GM23248 (cell line): ENCODE results near the gene NSF. TPM values are rescaled to one million over a fixed set of nuclear protein-coding genes. Genes with fewer than 3 reads are reported as not detected.

Experiments used
- DNase-seq: peaks from one replicate; pipeline ENCODE4 v3.0.0-alpha.2; 2015
- H2AFZ ChIP-seq: fragments of 200-600 bp; sonication (generic); 2 replicates; pipeline ENCODE4 v1.6.1; 2016; ENCODE audit warnings: antibody characterized with exemption
- H3F3A ChIP-seq: fragments of 200-600 bp; sonication (generic); 2 replicates; pipeline ENCODE4 v1.6.1; 2016; ENCODE audit warnings: mild to moderate bottlenecking, antibody characterized with exemption, mixed run types; ENCODE audit not compliant: insufficient read depth
- H3K27ac ChIP-seq: fragments of 200-600 bp; sonication (generic); 2 replicates; pipeline ENCODE4 v1.5.1; 2016; ENCODE audit warnings: mild to moderate bottlenecking
- H3K27me3 ChIP-seq: fragments of 200-600 bp; sonication (generic); replicated peaks from 2 replicates; pipeline ENCODE4 v1.6.1; 2016; ENCODE audit warnings: mild to moderate bottlenecking; ENCODE audit not compliant: insufficient read depth
- H3K36me3 ChIP-seq: fragments of 200-600 bp; sonication (generic); 2 replicates; pipeline ENCODE4 v1.6.1; 2016; ENCODE audit warnings: low read depth, mild to moderate bottlenecking
- H3K4me1 ChIP-seq: fragments of 200-600 bp; sonication (generic); 2 replicates; pipeline ENCODE4 v1.6.1; 2016; ENCODE audit warnings: mild to moderate bottlenecking; ENCODE audit not compliant: insufficient read depth
- H3K4me2 ChIP-seq: fragments of 200-600 bp; sonication (generic); one replicate; pipeline ENCODE4 v1.6.1; 2016; ENCODE audit warnings: mild to moderate bottlenecking; ENCODE audit not compliant: unreplicated experiment
- H3K4me3 ChIP-seq: fragments of 200-600 bp; sonication (generic); 2 replicates; pipeline ENCODE4 v1.5.1; 2016; ENCODE audit warnings: mild to moderate bottlenecking
- H3K79me2 ChIP-seq: fragments of 200-600 bp; sonication (generic); 2 replicates; pipeline ENCODE4 v1.6.1; 2016; ENCODE audit warnings: mild to moderate bottlenecking; ENCODE audit not compliant: insufficient read depth
- H3K9ac ChIP-seq: fragments of 200-600 bp; sonication (generic); 2 replicates; pipeline ENCODE4 v1.6.1; 2016; ENCODE audit warnings: mild to moderate bottlenecking
- H3K9me2 ChIP-seq: fragments of 200-600 bp; sonication (generic); 2 replicates; pipeline ENCODE4 v1.6.1; 2016; ENCODE audit warnings: mixed run types, mild to moderate bottlenecking, moderate library complexity; ENCODE audit not compliant: insufficient read depth
- H3K9me3 ChIP-seq: fragments of 200-600 bp; sonication (generic); one replicate; pipeline ENCODE4 v1.6.1; 2017; ENCODE audit warnings: low read depth
- H4K20me1 ChIP-seq: fragments of 200-600 bp; sonication (generic); 2 replicates; pipeline ENCODE4 v1.6.0; 2016; ENCODE audit not compliant: insufficient read depth
- EZH2 ChIP-seq: fragments of 200-600 bp; sonication (generic); IDR thresholded peaks from 2 replicates; pipeline ENCODE4 v1.6.1; 2018; ENCODE audit warnings: antibody characterized with exemption, mild to moderate bottlenecking; ENCODE audit not compliant: insufficient read depth, poor library complexity, severe bottlenecking
- EZH2phosphoT487 ChIP-seq: fragments of 200-600 bp; sonication (generic); IDR thresholded peaks from 2 replicates; pipeline ENCODE4 v1.6.1; 2018; ENCODE audit warnings: antibody characterized with exemption, moderate library complexity, mild to moderate bottlenecking, low read depth; ENCODE audit not compliant: insufficient read depth
- WGBS, 2 experiments: methylation state at CpG; one replicate each; pipeline ENCODE4 v1.1.6; 2015 to 2017; ENCODE audit warnings: low lambda C conversion rate in 2 of 2, low coverage in 1 of 2; ENCODE audit errors: missing lambda C conversion rate in 2 of 2; 5-methylcytosine and 5-hydroxymethylcytosine counted together
- in situ Hi-C: fragments of 300-500 bp; cut with MboI; formaldehyde crosslinking; loops from 2 replicates; pipeline ENCODE4 v1.15.0; 2020
- polyA plus RNA-seq: library from polyadenylated mRNA; unstranded; fragments of >200 nt; fragmentation: Nextera tagmentation; extraction: Ambion mirVana; gene quantifications from 2 replicates; pipeline ENCODE4 v1.2.1, GENCODE V29; 2016
- total RNA-seq: library from RNA; depleted of rRNA; stranded (reverse); fragments of >200 nt; shearing (Covaris generic); gene quantifications from 2 replicates; pipeline ENCODE4 v1.2.3, GENCODE V29; 2014

Gene NSF
- total and polyA plus RNA-seq, 2 experiments from 2014 or later, result 44.2 to 44.9 TPM

GRCh38 chr17:46759141-46759540 lies 168.7 kb downstream of the NSF start:
- Histone ChIP-seq H3K79me2 (no peaks in the 10 kb centered on the region), H4K20me1 (no peaks in the 10 kb centered on the region), H3K9me2 (no peaks in the 10 kb centered on the region), H3K4me1 (peaks cover 38% of the 10 kb centered on the region), H3K9me3 (no peaks in the 10 kb centered on the region), H3K4me3 (no peak overlapping the region), H3K36me3 (peaks cover 10% of the 10 kb centered on the region; the same call in 1 of the 2 replicates), H3K4me2 (no peak overlapping the region), H3K27me3 (no peaks in the 10 kb centered on the region), H3K27ac (no peak overlapping the region), H2AFZ (no peak overlapping the region), H3F3A (peaks cover 21% of the 10 kb centered on the region; the same call in 1 of the 2 replicates), H3K9ac (no peak overlapping the region)
- WGBS, 2 experiments, result 85 to 90% methylated on average over 9 of the region's 9 CpGs
- DNase-seq, result no peak
- in situ Hi-C loops, result loop anchor here (5.0 kb wide), 1 partner anchor 48 kb away; no protein-coding TSS in a partner anchor
- no peak for TF ChIP-seq EZH2phosphoT487
- TF ChIP-seq EZH2, result no peak

DNA sequence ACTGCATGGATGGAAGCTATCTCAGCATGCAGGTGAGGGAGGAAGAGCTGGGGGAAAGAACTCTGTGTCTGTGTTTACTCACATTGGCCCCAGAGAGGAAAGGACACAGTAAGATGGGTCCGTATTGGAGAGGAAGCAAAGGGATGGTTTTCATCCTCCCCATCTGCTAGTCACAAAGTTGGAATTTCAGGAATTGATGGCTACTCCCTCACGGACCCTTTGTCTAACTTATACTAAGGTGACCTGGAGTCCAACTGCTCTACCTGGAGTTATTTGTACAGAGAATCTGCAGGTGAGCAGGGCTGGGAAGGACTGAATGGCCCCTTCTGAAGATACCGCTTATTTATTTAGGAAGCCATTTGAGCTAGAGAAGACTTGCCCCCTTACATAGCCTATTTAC lies 172.9 kb downstream of the NSF start:
- no peak for DNase-seq
- TF ChIP-seq EZH2phosphoT487, result no peak
- TF ChIP-seq EZH2, result no peak
- Histone ChIP-seq H4K20me1 (no peaks in the 10 kb centered on the region), H3K9ac (no peak overlapping the region), H3K27ac (no peak overlapping the region), H3K9me3 (no peaks in the 10 kb centered on the region), H3F3A (peaks cover 29% of the 10 kb centered on the region; the same call in 1 of the 2 replicates), H3K9me2 (no peaks in the 10 kb centered on the region), H3K79me2 (no peaks in the 10 kb centered on the region), H3K27me3 (no peaks in the 10 kb centered on the region), H3K4me2 (no peak overlapping the region), H3K4me3 (no peak overlapping the region), H3K36me3 (no peaks in the 10 kb centered on the region), H2AFZ (no peak overlapping the region), H3K4me1 (peaks cover 33% of the 10 kb centered on the region)
- in situ Hi-C loops, result no loop called here
- WGBS, 2 experiments, result 79 to 84% methylated on average over 3 of the region's 3 CpGs

DNA sequence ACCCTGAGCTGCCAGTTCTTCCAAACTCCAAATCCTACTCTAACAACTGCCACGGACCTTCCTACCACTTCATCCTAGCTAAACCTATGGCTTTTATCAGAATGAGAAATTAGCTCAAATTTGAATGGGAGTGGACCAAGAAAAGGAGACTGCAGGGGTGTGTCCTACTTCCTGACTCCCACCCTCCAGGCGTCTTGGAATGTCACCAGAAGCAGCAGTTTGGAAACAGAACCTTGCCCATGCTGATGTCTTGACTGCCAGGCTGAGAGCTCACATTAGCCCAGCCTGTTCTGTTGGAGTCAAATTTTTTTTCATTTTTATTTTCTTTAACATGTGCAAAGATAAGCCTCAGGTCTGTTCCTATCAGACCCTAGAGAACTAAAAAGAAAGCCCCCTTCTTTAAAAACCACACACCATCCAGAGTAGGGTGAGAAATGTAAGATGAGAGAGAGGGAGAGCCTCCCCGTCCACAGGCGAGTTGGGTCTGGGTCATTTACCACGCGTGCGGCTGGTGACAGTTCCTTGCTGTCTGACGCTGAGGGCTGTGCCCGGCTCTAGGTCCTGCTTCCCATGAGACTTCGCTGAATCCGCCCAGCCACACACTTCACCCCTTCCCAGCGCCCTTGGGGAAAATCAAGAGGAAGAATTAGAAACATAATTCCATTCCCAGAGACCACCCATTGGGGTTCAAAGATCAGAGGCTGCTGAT lies 173.7 kb downstream of the NSF start:
- TF ChIP-seq EZH2phosphoT487 (no peak), EZH2 (no peak)
- Histone ChIP-seq H3K4me2 (peak overlapping the region; percentile 49), H3K79me2 (no peaks in the 10 kb centered on the region), H3K9ac (no peak overlapping the region), H3K27ac (peak overlapping the region; percentile 48; the same call in 1 of the 2 replicates), H3K9me3 (no peaks in the 10 kb centered on the region), H3K4me3 (no peak overlapping the region), H3K9me2 (no peaks in the 10 kb centered on the region), H3K4me1 (peaks cover 27% of the 10 kb centered on the region), H3K36me3 (no peaks in the 10 kb centered on the region), H4K20me1 (no peaks in the 10 kb centered on the region), H2AFZ (peak overlapping the region; percentile 19; the same call in 1 of the 2 replicates), H3F3A (peaks cover 25% of the 10 kb centered on the region; the same call in 1 of the 2 replicates), H3K27me3 (no peaks in the 10 kb centered on the region)
- WGBS, 2 experiments, result 82 to 87% methylated on average over 12 of the region's 12 CpGs
- peak; percentile 30 for DNase-seq
- in situ Hi-C loops, result no loop called here

DNA sequence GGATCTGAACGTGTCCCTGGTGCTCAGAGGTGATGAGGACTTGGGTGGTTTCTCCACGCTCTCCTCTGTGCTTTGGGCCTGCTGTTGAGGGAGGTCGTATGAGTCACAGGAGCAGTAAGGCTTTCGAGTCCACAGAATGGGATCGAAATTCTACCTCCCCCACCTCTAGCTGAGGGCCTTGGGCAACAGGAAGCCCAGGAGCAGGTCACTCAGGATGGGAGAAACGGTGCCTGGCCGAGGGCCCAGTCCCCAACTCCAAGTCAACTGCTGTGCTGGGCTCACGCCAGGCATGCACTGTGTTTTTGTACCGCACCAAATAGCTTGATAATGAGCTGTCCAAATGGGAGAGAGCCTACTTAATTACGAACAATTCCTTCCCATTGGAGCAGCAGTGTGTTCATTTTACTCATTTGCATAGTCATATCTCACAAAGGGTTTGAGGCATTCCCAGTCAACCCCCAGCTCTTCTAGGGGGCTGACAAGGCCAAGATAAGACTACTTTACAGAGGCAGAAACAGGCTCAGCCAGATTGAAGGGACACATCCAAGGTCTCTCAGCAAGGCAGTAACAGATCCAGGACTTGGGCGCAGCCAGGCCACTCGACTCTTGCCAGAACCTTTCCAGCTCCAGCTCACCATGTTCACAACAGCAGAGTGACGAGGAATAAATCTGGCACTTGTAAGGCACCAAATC lies 174.4 kb downstream of the NSF start:
- Histone ChIP-seq H3K27ac (peak overlapping the region; percentile 48), H3K79me2 (no peaks in the 10 kb centered on the region), H3K9me3 (no peaks in the 10 kb centered on the region), H4K20me1 (no peaks in the 10 kb centered on the region), H3K4me1 (peaks cover 27% of the 10 kb centered on the region), H3K9ac (no peak overlapping the region), H3F3A (peaks cover 25% of the 10 kb centered on the region; the same call in 1 of the 2 replicates), H3K4me3 (no peak overlapping the region), H3K4me2 (peak overlapping the region; percentile 49), H3K9me2 (no peaks in the 10 kb centered on the region), H2AFZ (peak overlapping the region; percentile 19; the same call in 1 of the 2 replicates), H3K36me3 (no peaks in the 10 kb centered on the region), H3K27me3 (no peaks in the 10 kb centered on the region)
- 22 to 23% methylated on average over 13 of the region's 13 CpGs for WGBS, 2 experiments
- DNase-seq, result peak; percentile 83
- in situ Hi-C loops, result no loop called here
- TF ChIP-seq EZH2phosphoT487 (no peak), EZH2 (no peak)
